ENCODE measurements around the gene HSD17B3. TPM values are rescaled to one million over a fixed set of nuclear protein-coding genes. Genes with fewer than 3 reads are reported as not detected.

Gene HSD17B3
- total and polyA plus RNA-seq, 5 donors from 2014 or later: 1.5 TPM; not detected in 4

DNA sequence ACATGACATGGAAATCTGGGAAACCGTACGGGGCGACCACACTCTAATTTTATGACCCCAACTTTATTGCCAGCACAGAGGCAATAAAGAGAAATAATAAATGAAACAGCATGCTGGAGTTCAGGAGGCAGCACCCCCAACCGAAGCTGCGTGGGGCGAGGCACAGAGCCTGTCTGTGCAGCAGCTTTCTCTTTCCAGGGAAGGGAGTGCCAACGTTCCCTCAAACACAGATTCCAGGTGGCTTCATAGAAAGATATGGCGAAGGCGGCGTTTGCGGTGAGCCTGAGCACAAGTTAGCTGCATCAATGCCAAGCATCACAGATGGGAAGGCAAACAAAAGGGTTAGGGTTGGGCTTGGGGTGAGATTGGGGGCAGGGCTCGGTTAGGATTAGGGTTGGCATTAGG, 114.8 kb downstream of the HSD17B3 start:
- Mint-ChIP-seq H3K9me3 (peaks cover 2 to 15% (median 7%) of the 10 kb centered on the region in 7 donors), H3K4me3 (no peak overlapping the region), H3K27ac (no peak overlapping the region), H3K4me1 (peaks cover 0 to 2% (median 0%) of the 10 kb centered on the region in 4 donors), H3K27me3 (peaks cover 19% of the 10 kb centered on the region), H3K36me3 (no peaks in the 10 kb centered on the region)
- H3K27ac ChIP-seq (ENCODE audit: insufficient read depth, low read length, poor library complexity, severe bottlenecking): no peak overlapping the region
- ATAC-seq (ENCODE audit: low read depth in 2 of 2) (no peak), DNase-seq (no peak)
- no peak overlapping the region for H3K4me3 ChIP-seq (ENCODE audit: low read depth, low read length)
- H3K4me1 ChIP-seq (ENCODE audit: control insufficient read depth, insufficient read depth, low read length, poor library complexity, severe bottlenecking): no peaks in the 10 kb centered on the region
- H3K36me3 ChIP-seq (ENCODE audit: control insufficient read depth, insufficient read depth, low read length): no peaks in the 10 kb centered on the region
- H3K9me3 ChIP-seq (ENCODE audit: control insufficient read depth in 2 of 2, low read length in 2 of 2): peaks cover 0 to 3% of the 10 kb centered on the region in 2 experiments
- peaks cover 2% of the 10 kb centered on the region for H3K27me3 ChIP-seq (ENCODE audit: control insufficient read depth, insufficient read depth, low read length)

DNA sequence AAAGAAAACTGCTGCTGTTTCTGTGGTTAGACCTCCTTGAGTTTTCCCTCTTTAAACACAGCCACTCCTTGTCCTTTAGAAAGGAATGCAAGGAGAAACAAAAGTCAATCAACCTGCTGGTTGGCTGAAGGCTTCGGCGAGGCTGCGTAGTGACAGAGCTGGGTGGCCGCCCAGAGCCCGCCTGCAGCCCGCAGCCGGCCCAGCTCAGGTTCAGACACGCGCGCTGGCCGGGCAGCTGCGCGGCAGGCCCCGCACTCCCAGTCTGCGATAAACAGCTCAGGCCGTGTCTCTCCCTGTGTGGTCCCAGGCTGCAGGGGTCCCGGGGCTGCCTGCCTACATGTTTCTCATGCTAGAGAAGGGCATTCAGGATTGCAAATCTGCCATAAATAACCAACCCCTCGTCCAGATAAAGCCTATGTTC, 115.4 kb downstream of the HSD17B3 start:
- no peak overlapping the region for H3K27ac ChIP-seq (ENCODE audit: insufficient read depth, low read length, poor library complexity, severe bottlenecking)
- peaks cover 0 to 2% (median 0%) of the 10 kb centered on the region in 4 donors for H3K4me1 Mint-ChIP-seq
- no peak overlapping the region for H3K4me3 ChIP-seq (ENCODE audit: low read depth, low read length)
- peaks cover 19% of the 10 kb centered on the region for H3K27me3 Mint-ChIP-seq
- H3K27me3 ChIP-seq (ENCODE audit: control insufficient read depth, insufficient read depth, low read length): peaks cover 2% of the 10 kb centered on the region
- DNase-seq (no peak), ATAC-seq (ENCODE audit: low read depth in 2 of 2) (no peak)
- peaks cover 2 to 15% (median 7%) of the 10 kb centered on the region in 7 donors for H3K9me3 Mint-ChIP-seq
- no peaks in the 10 kb centered on the region for H3K36me3 Mint-ChIP-seq
- H3K4me3 Mint-ChIP-seq: no peak overlapping the region
- H3K36me3 ChIP-seq (ENCODE audit: control insufficient read depth, insufficient read depth, low read length): no peaks in the 10 kb centered on the region
- H3K4me1 ChIP-seq (ENCODE audit: control insufficient read depth, insufficient read depth, low read length, poor library complexity, severe bottlenecking): no peaks in the 10 kb centered on the region
- H3K27ac Mint-ChIP-seq: no peak overlapping the region
- peaks cover 0 to 3% of the 10 kb centered on the region in 2 experiments for H3K9me3 ChIP-seq (ENCODE audit: control insufficient read depth in 2 of 2, low read length in 2 of 2)

DNA sequence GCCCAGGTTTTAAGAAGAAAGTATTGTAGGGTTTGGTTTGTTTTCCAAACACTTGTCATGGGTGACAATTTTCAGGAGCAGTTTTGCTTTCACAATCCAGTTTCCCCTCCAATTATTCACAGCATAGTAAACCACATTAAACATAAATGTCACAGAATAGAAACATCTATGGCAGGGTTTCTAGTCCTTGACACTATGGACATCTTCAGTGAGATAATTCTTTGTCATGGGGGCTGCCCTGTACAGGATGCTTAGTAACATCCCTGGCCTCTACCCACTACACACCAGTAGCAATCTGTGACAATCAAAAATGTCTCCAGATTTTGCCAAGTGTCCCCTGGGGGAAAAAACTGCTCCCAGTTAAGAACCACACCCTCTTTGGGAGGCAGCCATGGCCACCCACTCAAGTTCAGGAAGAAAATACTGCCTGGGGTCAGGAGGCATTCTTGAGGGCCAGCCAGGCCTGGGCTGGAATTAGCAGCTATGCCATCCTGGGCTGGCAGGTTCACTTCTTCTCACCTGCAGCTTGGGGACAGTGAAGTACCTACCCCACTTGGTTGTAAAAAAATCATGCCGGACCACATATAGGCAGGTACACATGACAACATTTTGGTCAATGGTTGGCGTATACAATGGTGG, 116.3 kb downstream of the HSD17B3 start:
- H3K4me3 ChIP-seq (ENCODE audit: low read depth, low read length): no peak overlapping the region
- ATAC-seq (ENCODE audit: low read depth in 2 of 2) (no peak), DNase-seq (no peak)
- H3K27ac Mint-ChIP-seq: no peak overlapping the region
- peaks cover 0 to 9% (median 2%) of the 10 kb centered on the region in 7 donors for H3K9me3 Mint-ChIP-seq
- H3K4me3 Mint-ChIP-seq: no peak overlapping the region
- H3K27me3 ChIP-seq (ENCODE audit: control insufficient read depth, insufficient read depth, low read length): peaks cover 2% of the 10 kb centered on the region
- H3K36me3 ChIP-seq (ENCODE audit: control insufficient read depth, insufficient read depth, low read length): no peaks in the 10 kb centered on the region
- H3K4me1 Mint-ChIP-seq: peaks cover 0 to 2% (median 0%) of the 10 kb centered on the region in 4 donors
- no peaks in the 10 kb centered on the region for H3K36me3 Mint-ChIP-seq
- peaks cover 19% of the 10 kb centered on the region for H3K27me3 Mint-ChIP-seq
- H3K9me3 ChIP-seq (ENCODE audit: control insufficient read depth in 2 of 2, low read length in 2 of 2): peaks cover 0 to 3% of the 10 kb centered on the region in 2 experiments
- no peak overlapping the region for H3K27ac ChIP-seq (ENCODE audit: insufficient read depth, low read length, poor library complexity, severe bottlenecking)
- no peaks in the 10 kb centered on the region for H3K4me1 ChIP-seq (ENCODE audit: control insufficient read depth, insufficient read depth, low read length, poor library complexity, severe bottlenecking)

Other genes starting within 250 kb of the HSD17B3 start
- 36.0 TPM for gene SLC35D2, start 81.5 kb upstream of the HSD17B3 start, total RNA-seq
- gene SLC35D2, start 81.5 kb upstream of the HSD17B3 start, polyA plus RNA-seq: 10 to 100 TPM; 22.5 to 41.8 (median 37.3) TPM
- 8.8 TPM for gene ZNF367, start 116.2 kb upstream of the HSD17B3 start, total RNA-seq
- 1 to 10 TPM; 1.1 to 1.6 (median 1.4) TPM for gene ZNF367, start 116.2 kb upstream of the HSD17B3 start, polyA plus RNA-seq
- gene HABP4, start 148.0 kb upstream of the HSD17B3 start, total RNA-seq: 21.5 TPM
- 10 to 100 TPM; 19.8 to 25.5 (median 21.0) TPM for gene HABP4, start 148.0 kb upstream of the HSD17B3 start, polyA plus RNA-seq

All from CD4-positive, CD25-positive, alpha-beta regulatory T cell (primary cell).